SK-N-SH treated with all-trans-retinoic acid at 6 μM for 48 hours (cell line): Measurements from ENCODE around the gene NFASC.

Experiments
- CSRNP3 ChIP-seq: fragments of 250-450 bp; sonication (Bioruptor Pico); IDR thresholded peaks from 2 replicates; pipeline ENCODE4 v1.5.1; 2021; ENCODE audit warnings: mild to moderate bottlenecking, moderate library complexity
- GLIS3 ChIP-seq: fragments of 250-450 bp; sonication (Bioruptor Pico); IDR thresholded peaks from 2 replicates; pipeline ENCODE4 v1.5.0; 2020; ENCODE audit warnings: mild to moderate bottlenecking, moderate library complexity
- ISL1 ChIP-seq: fragments of 250-450 bp; sonication (Bioruptor Pico); IDR thresholded peaks from 2 replicates; pipeline ENCODE4 v2.1.2; 2022; ENCODE audit warnings: mild to moderate bottlenecking, moderate library complexity
- OSR1 ChIP-seq: fragments of 250-450 bp; sonication (Bioruptor Pico); IDR thresholded peaks from 2 replicates; pipeline ENCODE4 v1.8.0; 2022; ENCODE audit warnings: moderate library complexity, mild to moderate bottlenecking, inconsistent platforms
- POU6F1 ChIP-seq: fragments of 250-450 bp; sonication (Bioruptor Pico); IDR thresholded peaks from 2 replicates; pipeline ENCODE4 v1.8.0; 2021; ENCODE audit warnings: low read depth, mild to moderate bottlenecking, moderate library complexity, borderline replicate concordance
- RARB ChIP-seq: fragments of 250-450 bp; sonication (Bioruptor Pico); IDR thresholded peaks from 2 replicates; pipeline ENCODE4 v1.8.0; 2021; ENCODE audit warnings: mild to moderate bottlenecking, moderate library complexity
- TOX ChIP-seq: fragments of 250-450 bp; sonication (Bioruptor Pico); IDR thresholded peaks from 2 replicates; pipeline ENCODE4 v1.8.0; 2021; ENCODE audit warnings: mild to moderate bottlenecking, moderate library complexity, borderline replicate concordance
- TSHZ2 ChIP-seq: fragments of 250-450 bp; sonication (Bioruptor Pico); IDR thresholded peaks from 2 replicates; pipeline ENCODE4 v1.5.0; 2020; ENCODE audit warnings: mild to moderate bottlenecking, moderate library complexity
- ZFP3 ChIP-seq: fragments of 250-450 bp; sonication (Bioruptor Pico); IDR thresholded peaks from 2 replicates; pipeline ENCODE4 v1.5.0; 2020; ENCODE audit warnings: mild to moderate bottlenecking, moderate library complexity
- ZFP30 ChIP-seq: fragments of 450-650 bp; formaldehyde crosslinking; IDR thresholded peaks from 2 replicates; pipeline ENCODE4 v1.5.0; 2022; ENCODE audit warnings: mild to moderate bottlenecking, moderate library complexity
- TF ChIP-seq, protein P1 (sequence below): fragments of 250-450 bp; sonication (Bioruptor Pico); IDR thresholded peaks from 2 replicates; pipeline ENCODE4 v1.8.0; 2020; ENCODE audit warnings: mild to moderate bottlenecking, moderate library complexity, borderline replicate concordance

GRCh38 chr1:205046870-205047269, 176.2 kb downstream of the NFASC start:
- TF ChIP-seq ISL1 (no peak), TOX (CRISPR knock-in tag) (no peak), RARB (CRISPR knock-in tag) (no peak), ZFP30 (CRISPR knock-in tag) (no peak), POU6F1 (CRISPR knock-in tag) (no peak), TSHZ2 (CRISPR knock-in tag) (no peak), OSR1 (CRISPR knock-in tag) (no peak), CSRNP3 (CRISPR knock-in tag) (no peak), ZFP3 (CRISPR knock-in tag) (no peak), GLIS3 (CRISPR knock-in tag) (no peak)
- TF ChIP-seq, protein P1, sequence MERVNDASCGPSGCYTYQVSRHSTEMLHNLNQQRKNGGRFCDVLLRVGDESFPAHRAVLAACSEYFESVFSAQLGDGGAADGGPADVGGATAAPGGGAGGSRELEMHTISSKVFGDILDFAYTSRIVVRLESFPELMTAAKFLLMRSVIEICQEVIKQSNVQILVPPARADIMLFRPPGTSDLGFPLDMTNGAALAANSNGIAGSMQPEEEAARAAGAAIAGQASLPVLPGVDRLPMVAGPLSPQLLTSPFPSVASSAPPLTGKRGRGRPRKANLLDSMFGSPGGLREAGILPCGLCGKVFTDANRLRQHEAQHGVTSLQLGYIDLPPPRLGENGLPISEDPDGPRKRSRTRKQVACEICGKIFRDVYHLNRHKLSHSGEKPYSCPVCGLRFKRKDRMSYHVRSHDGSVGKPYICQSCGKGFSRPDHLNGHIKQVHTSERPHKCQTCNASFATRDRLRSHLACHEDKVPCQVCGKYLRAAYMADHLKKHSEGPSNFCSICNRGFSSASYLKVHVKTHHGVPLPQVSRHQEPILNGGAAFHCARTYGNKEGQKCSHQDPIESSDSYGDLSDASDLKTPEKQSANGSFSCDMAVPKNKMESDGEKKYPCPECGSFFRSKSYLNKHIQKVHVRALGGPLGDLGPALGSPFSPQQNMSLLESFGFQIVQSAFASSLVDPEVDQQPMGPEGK, result no peak
